ENCODE measurements around the gene PRKN. TPM values are rescaled to one million over a fixed set of nuclear protein-coding genes. Genes with fewer than 3 reads are reported as not detected.

The PRKN gene
- total RNA-seq, 1 experiment from 2014 or later = 2.0 TPM

- no peak overlapping the region for H4K5ac ChIP-seq (ENCODE audit: insufficient read length, low read depth, low read length)
- no peaks in the 10 kb centered on the region for H3K23me2 ChIP-seq (ENCODE audit: insufficient read length, low read depth, low read length, poor library complexity, severe bottlenecking)
- no peak for DNase-seq
- no peaks in the 10 kb centered on the region for H3K27me3 ChIP-seq (ENCODE audit: insufficient read depth, low read length)
- no peak overlapping the region for H3T11ph ChIP-seq (ENCODE audit: low read length)
- no peak overlapping the region for H3K4me2 ChIP-seq (ENCODE audit: insufficient read depth, insufficient read length, low read length)
- no peak overlapping the region for H3K4ac ChIP-seq (ENCODE audit: low read depth, low read length)
- no peak overlapping the region for H3K9ac ChIP-seq (ENCODE audit: extremely low read depth, insufficient read length, low read length)
- H4K91ac ChIP-seq (ENCODE audit: insufficient read length, low read depth, low read length) = no peak overlapping the region
- no peaks in the 10 kb centered on the region for H4K20me1 ChIP-seq (ENCODE audit: control insufficient read depth, insufficient read depth, insufficient read length)
- no peak overlapping the region for H2BK120ac ChIP-seq (ENCODE audit: low read depth, low read length, poor library complexity, severe bottlenecking)
- no peak overlapping the region for H2AK5ac ChIP-seq (ENCODE audit: insufficient read length, low read length)
- H3K4me1 ChIP-seq (ENCODE audit: insufficient read depth, low read length) = no peaks in the 10 kb centered on the region
- TF ChIP-seq, protein P1, sequence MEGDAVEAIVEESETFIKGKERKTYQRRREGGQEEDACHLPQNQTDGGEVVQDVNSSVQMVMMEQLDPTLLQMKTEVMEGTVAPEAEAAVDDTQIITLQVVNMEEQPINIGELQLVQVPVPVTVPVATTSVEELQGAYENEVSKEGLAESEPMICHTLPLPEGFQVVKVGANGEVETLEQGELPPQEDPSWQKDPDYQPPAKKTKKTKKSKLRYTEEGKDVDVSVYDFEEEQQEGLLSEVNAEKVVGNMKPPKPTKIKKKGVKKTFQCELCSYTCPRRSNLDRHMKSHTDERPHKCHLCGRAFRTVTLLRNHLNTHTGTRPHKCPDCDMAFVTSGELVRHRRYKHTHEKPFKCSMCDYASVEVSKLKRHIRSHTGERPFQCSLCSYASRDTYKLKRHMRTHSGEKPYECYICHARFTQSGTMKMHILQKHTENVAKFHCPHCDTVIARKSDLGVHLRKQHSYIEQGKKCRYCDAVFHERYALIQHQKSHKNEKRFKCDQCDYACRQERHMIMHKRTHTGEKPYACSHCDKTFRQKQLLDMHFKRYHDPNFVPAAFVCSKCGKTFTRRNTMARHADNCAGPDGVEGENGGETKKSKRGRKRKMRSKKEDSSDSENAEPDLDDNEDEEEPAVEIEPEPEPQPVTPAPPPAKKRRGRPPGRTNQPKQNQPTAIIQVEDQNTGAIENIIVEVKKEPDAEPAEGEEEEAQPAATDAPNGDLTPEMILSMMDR (conservative IDR thresholded peaks at IDR 0.05) = no peak
- no peak overlapping the region for H3K56ac ChIP-seq (ENCODE audit: insufficient read length, low read depth, low read length)
- no peak overlapping the region for H3K18ac ChIP-seq (ENCODE audit: insufficient read length, low read depth, low read length)
- H3K9me3 ChIP-seq (ENCODE audit: control insufficient read depth, low read depth, low read length) = no peaks in the 10 kb centered on the region
- H3K36me3 Mint-ChIP-seq (ENCODE audit: insufficient read depth in 1 of 3, low read depth in 3 of 3) = no peaks in the 10 kb centered on the region
- no peak overlapping the region for H3K27ac Mint-ChIP-seq
- no peak overlapping the region for H3K14ac ChIP-seq (ENCODE audit: insufficient read depth, low read length)
- H3K79me1 ChIP-seq (ENCODE audit: insufficient read depth, low read depth, low read length, poor library complexity, severe bottlenecking) = no peaks in the 10 kb centered on the region
- no peak overlapping the region for H2BK20ac ChIP-seq (ENCODE audit: low read depth, low read length, poor library complexity, severe bottlenecking)
- H3K27ac ChIP-seq (ENCODE audit: insufficient read length, low read depth, low read length) = no peak overlapping the region
- WGBS (ENCODE audit: extremely low coverage, insufficient read length, low lambda C conversion rate) = no CpG with 5 or more reads among the region's 10 CpGs
- H2AFZ ChIP-seq (ENCODE audit: low read length) = no peak overlapping the region
- H2BK15ac ChIP-seq (ENCODE audit: low read depth, low read length) = no peak overlapping the region
- H3K4me1 Mint-ChIP-seq = peaks cover 0 to 4% of the 10 kb centered on the region in 2 experiments; a peak in 2 of 4 replicates
- H2BK5ac ChIP-seq (ENCODE audit: insufficient read length, low read length) = no peak overlapping the region
- peaks cover 3% of the 10 kb centered on the region; the same call in 1 of the 2 replicates for H3K27me3 Mint-ChIP-seq (ENCODE audit: low read depth)
- H4K8ac ChIP-seq (replicated peaks; ENCODE audit: insufficient read length, low read depth, low read length) = no peak overlapping the region
- H3K23ac ChIP-seq (ENCODE audit: insufficient read length, low read depth, low read length) = no peak overlapping the region
- no peak overlapping the region for H2BK12ac ChIP-seq (ENCODE audit: insufficient read length, low read depth, low read length)
- H3K79me2 ChIP-seq (ENCODE audit: insufficient read depth, low read length) = no peaks in the 10 kb centered on the region
- H3K4me3 Mint-ChIP-seq = no peak overlapping the region
- H3K9me3 Mint-ChIP-seq = no peaks in the 10 kb centered on the region
Measured at GRCh38 chr6:161372422-161372793, 1355.2 kb downstream of the PRKN start.
